Endothelial cell (in vitro differentiated cells): Measurements from ENCODE around the gene GOLM1. TPM values are rescaled to one million over a fixed set of nuclear protein-coding genes. Genes with fewer than 3 reads are reported as not detected.
"Not testable (repeated sequence)": the region's sequence is repeated elsewhere in the genome, so short reads cannot be mapped to it uniquely, and the experiment has no call there.

ENCODE experiments used
- DNase-seq: peaks from one replicate; pipeline ENCODE4 v3.0.0; 2021; ENCODE audit warnings: low spot score
- H3K27ac Mint-ChIP-seq: one replicate; pipeline ENCODE4 v1.8.0; 2021; ENCODE audit warnings: mixed read lengths, inconsistent platforms; ENCODE audit not compliant: unreplicated experiment
- H3K27me3 Mint-ChIP-seq: one replicate; pipeline ENCODE4 v1.8.0; 2021; ENCODE audit warnings: mild to moderate bottlenecking, moderate library complexity, mixed read lengths, inconsistent platforms; ENCODE audit not compliant: unreplicated experiment
- H3K36me3 Mint-ChIP-seq: one replicate; pipeline ENCODE4 v1.8.0; 2021; ENCODE audit warnings: mild to moderate bottlenecking, low read depth, mixed read lengths, inconsistent platforms; ENCODE audit not compliant: unreplicated experiment
- H3K4me1 Mint-ChIP-seq: one replicate; pipeline ENCODE4 v1.8.0; 2021; ENCODE audit warnings: mild to moderate bottlenecking, mixed read lengths, inconsistent platforms; ENCODE audit not compliant: unreplicated experiment
- H3K4me3 Mint-ChIP-seq: one replicate; pipeline ENCODE4 v1.8.0; 2021; ENCODE audit warnings: mild to moderate bottlenecking, mixed read lengths, inconsistent platforms; ENCODE audit not compliant: unreplicated experiment
- H3K9me3 Mint-ChIP-seq: one replicate; pipeline ENCODE4 v1.8.0; 2021; ENCODE audit warnings: mixed read lengths, inconsistent platforms; ENCODE audit not compliant: unreplicated experiment
- total RNA-seq: library from RNA; stranded (reverse); fragmentation: NEBNext Ultra II Directional; extraction: Animal tissue kit (Norgen Biotek cat#: 25700); gene quantifications from one replicate; pipeline ENCODE4 v1.2.1, GENCODE V29; 2021; ENCODE audit not compliant: unreplicated experiment
- TF ChIP-seq, protein P1 (sequence below): fragments of 200-600 bp; sonication (generic); IDR thresholded peaks from one replicate; pipeline ENCODE4 v1.5.0; 2021; ENCODE audit warnings: antibody characterized with exemption; ENCODE audit not compliant: unreplicated experiment

The GOLM1 gene
- total RNA-seq, 1 donor from 2014 or later, result 87.5 TPM

DNA sequence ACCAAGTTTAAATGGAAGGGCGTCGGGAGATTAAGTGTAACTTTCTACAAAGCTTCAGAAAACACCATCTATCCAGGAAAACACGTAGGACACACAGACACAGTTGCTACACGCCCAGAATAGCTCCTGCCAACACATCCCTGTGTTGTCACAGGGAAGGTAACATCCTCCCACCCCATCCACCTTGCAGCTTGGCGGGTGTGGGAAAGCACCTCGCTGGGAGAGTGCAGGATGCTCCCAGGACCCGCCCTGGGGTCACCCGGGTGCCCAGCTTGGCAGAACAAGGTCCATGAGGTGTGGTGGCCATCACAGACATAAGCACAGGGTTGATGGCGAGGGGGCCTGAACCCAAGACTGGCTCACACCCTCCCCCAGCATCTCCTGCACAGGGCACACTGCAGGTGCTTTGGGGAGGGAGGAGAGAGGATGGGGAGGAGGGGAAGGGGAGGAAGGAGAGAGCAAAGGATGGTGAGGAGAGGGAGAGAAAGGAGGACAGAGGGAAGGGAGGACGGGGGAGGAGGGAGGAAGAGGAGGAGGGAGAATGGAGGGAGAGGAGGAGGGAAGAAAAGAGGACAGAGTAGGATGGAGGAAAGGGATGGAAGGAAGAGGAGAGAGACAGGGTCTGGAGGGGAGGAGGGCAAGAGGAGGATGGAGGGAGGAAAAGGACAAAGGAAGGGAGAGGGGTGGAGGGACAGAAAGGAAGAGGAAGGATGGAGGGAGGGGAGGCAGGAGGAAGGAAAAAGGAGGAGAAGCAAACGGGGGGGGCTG, 37.2 kb downstream of the GOLM1 start:
- Mint-ChIP-seq H3K9me3 (no peaks in the 10 kb centered on the region), H3K36me3 (peaks cover 27% of the 10 kb centered on the region), H3K27ac (no peak overlapping the region), H3K4me3 (peak overlapping the region; percentile 48), H3K27me3 (peaks cover 3% of the 10 kb centered on the region), H3K4me1 (peaks cover 40% of the 10 kb centered on the region)
- TF ChIP-seq, protein P1, sequence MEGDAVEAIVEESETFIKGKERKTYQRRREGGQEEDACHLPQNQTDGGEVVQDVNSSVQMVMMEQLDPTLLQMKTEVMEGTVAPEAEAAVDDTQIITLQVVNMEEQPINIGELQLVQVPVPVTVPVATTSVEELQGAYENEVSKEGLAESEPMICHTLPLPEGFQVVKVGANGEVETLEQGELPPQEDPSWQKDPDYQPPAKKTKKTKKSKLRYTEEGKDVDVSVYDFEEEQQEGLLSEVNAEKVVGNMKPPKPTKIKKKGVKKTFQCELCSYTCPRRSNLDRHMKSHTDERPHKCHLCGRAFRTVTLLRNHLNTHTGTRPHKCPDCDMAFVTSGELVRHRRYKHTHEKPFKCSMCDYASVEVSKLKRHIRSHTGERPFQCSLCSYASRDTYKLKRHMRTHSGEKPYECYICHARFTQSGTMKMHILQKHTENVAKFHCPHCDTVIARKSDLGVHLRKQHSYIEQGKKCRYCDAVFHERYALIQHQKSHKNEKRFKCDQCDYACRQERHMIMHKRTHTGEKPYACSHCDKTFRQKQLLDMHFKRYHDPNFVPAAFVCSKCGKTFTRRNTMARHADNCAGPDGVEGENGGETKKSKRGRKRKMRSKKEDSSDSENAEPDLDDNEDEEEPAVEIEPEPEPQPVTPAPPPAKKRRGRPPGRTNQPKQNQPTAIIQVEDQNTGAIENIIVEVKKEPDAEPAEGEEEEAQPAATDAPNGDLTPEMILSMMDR, result no peak
- no peak for DNase-seq

DNA sequence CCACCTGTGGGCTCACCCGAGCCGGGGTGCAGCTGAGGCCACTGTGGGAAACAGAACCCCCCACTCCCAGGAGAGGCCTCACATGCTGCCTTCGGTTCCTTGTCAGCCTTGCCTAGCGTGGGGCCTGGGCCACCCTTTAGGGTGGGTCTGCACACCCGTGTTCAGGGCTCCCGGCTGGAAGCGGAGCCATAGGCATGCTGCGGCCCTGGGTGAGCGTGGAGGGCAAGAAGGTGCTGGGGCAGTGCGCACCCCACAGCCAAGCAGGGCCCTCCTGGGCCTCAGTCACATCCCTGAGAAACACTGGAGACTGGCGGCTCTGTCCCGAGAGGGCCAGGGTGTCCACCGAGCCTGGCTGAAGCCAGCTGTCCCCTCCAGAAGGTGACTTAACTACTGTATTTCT, 41.9 kb downstream of the GOLM1 start:
- Mint-ChIP-seq H3K27ac (no peak overlapping the region), H3K9me3 (no peaks in the 10 kb centered on the region), H3K27me3 (peaks cover 2% of the 10 kb centered on the region), H3K4me3 (no peak overlapping the region), H3K36me3 (peaks cover 16% of the 10 kb centered on the region), H3K4me1 (peaks cover 13% of the 10 kb centered on the region)
- TF ChIP-seq, protein P1, result no peak
- no peak for DNase-seq

DNA sequence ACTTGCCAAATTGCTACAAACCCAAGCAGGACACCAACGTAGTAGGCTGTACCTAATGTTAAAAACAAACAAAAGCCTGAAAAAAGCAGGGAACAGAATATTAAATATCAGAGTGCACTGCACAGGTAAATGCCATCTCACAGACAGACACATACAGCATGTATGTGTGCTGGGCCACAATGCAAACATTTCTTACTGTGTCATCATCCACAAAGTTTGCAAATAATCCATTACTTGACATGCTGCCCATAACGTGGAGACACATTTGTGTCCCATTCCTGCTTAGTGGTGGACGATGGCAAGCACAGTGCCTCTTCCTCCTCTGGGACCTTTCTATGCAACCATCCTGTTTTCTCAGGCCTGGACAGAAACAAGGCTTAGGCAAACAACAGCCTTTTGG, 44.7 kb downstream of the GOLM1 start:
- peaks cover 8% of the 10 kb centered on the region for H3K4me1 Mint-ChIP-seq
- H3K27me3 Mint-ChIP-seq, result no peaks in the 10 kb centered on the region
- TF ChIP-seq, protein P1, result no peak
- no peak for DNase-seq
- H3K9me3 Mint-ChIP-seq, result no peaks in the 10 kb centered on the region
- H3K4me3 Mint-ChIP-seq, result no peak overlapping the region
- H3K36me3 Mint-ChIP-seq, result peaks cover 11% of the 10 kb centered on the region
- no peak overlapping the region for H3K27ac Mint-ChIP-seq

DNA sequence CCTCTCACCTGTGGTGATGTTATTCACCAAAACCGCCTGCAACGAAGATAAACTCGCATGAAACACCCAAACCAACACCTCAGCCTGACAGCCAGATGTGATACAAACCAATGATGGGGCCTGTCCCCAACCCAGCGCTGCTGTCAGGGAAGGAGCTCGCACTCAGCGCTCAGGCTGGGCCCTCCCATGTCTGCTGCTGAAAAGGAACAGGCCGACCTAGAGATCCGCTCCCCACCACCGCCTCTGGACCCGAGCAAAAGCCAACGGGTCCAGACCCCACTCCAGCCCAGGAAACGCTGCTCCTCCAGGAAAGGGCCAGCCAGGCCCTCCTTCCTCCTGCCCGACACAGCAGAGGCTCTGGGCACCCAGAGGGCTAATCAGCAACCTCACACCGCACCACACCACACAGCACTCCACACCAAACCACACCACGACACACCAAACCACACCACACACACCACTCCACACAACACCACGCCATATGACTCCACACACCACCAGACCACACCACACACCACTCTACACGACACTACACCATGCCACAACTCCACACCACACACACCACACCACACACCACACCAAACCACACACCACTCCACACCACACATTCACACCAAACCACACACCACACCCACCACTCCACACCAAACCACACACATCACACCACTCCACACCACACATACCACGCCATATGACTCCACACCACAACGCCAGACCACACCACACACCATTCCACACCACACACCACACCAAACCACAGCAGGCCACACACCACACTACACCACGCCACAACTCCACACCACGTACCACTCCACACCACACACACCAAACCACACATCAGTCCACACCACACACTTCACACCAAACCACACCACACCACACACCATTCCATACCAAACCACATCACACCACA, 46.5 kb downstream of the GOLM1 start:
- Mint-ChIP-seq H3K27me3 (no peaks in the 10 kb centered on the region), H3K9me3 (no peaks in the 10 kb centered on the region), H3K4me1 (peaks cover 8% of the 10 kb centered on the region), H3K27ac (no peak overlapping the region), H3K4me3 (no peak overlapping the region), H3K36me3 (peaks cover 6% of the 10 kb centered on the region)
- no peak for DNase-seq
- TF ChIP-seq, protein P1, result no peak

DNA sequence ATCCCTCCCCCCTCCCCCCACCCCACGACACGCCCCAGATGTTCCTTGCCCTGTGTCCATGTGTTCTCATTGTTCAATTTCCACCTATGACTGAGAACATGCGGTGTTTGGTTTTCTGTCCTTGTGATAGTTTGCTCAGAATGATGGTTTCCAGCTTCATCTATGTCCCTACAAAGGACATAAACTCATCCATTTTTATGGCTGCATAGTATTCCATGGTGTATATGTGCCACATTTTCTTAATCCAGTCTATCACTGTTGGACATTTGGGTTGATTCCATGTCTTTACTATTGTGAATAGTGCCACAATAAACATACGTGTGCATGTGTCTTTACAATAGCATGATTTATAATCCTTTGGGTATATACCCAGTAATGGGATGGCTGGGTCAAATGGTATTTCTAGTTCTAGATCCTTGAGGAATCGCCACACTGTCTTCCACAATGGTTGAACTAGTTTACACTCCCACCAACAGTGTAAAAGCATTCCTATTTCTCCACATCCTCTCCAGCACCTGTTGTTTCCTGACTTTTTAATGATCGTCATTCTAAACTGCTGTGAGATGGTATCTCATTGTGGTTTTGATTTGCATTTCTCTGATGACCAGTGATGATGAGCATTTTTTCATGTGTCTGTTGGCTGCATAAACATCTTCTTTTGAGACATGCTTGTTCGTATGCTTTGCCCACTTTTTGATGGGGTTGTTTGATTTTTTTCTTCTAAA, 51.2 kb downstream of the GOLM1 start:
- H3K27me3 Mint-ChIP-seq, H3K4me1 Mint-ChIP-seq, H3K4me3 Mint-ChIP-seq, DNase-seq, H3K27ac Mint-ChIP-seq, H3K9me3 Mint-ChIP-seq: not testable (repeated sequence)
- H3K36me3 Mint-ChIP-seq, result peaks cover 15% of the 10 kb centered on the region
